COLO668 (cell line): ENCODE measurements around the gene GRK5.
"Not testable (repeated sequence)": the region's sequence is repeated elsewhere in the genome, so short reads cannot be mapped to it uniquely, and the experiment has no call there.

ENCODE experiments used
- DNase-seq: peaks from one replicate; lab custom pipeline; 2025; ENCODE audit not compliant: unreplicated experiment; lab: John Stamatoyannopoulos, UW

GRK5 gene

GRCh38 chr10:119272338-119272734 is 65.0 kb downstream of the GRK5 start:
- not testable (repeated sequence) for DNase-seq

GRCh38 chr10:119272736-119273135 is 65.4 kb downstream of the GRK5 start:
- no peak for DNase-seq

GRCh38 chr10:119273413-119273812 is 66.0 kb downstream of the GRK5 start:
- no peak for DNase-seq

GRCh38 chr10:119274519-119275045 is 67.2 kb downstream of the GRK5 start:
- DNase-seq: no peak

- DNase-seq: no peak
These were observed 67.7 kb downstream of the GRK5 start for GRCh38 chr10:119275085-119275484.

GRCh38 chr10:119276194-119276593 is 68.8 kb downstream of the GRK5 start:
- DNase-seq: not testable (repeated sequence)

GRCh38 chr10:119278126-119278709 is 70.8 kb downstream of the GRK5 start:
- no peak for DNase-seq

GRCh38 chr10:119279441-119279840 is 72.1 kb downstream of the GRK5 start:
- no peak for DNase-seq

- no peak for DNase-seq
These were observed 74.3 kb downstream of the GRK5 start for GRCh38 chr10:119281581-119282071.

- no peak for DNase-seq
These were observed 75.1 kb downstream of the GRK5 start for GRCh38 chr10:119282446-119282845.

GRCh38 chr10:119283387-119283786 is 76.0 kb downstream of the GRK5 start:
- DNase-seq: no peak

- DNase-seq: no peak
These were observed 76.4 kb downstream of the GRK5 start for GRCh38 chr10:119283818-119284217.

GRCh38 chr10:119284679-119285096 is 77.3 kb downstream of the GRK5 start:
- no peak for DNase-seq

GRCh38 chr10:119285495-119286267 is 78.3 kb downstream of the GRK5 start:
- DNase-seq: no peak

GRCh38 chr10:119286516-119286915 is 79.1 kb downstream of the GRK5 start:
- DNase-seq: no peak

- DNase-seq: no peak
These were observed 79.7 kb downstream of the GRK5 start for GRCh38 chr10:119286983-119287633.

GRCh38 chr10:119288574-119289001 is 81.2 kb downstream of the GRK5 start:
- DNase-seq: no peak

- DNase-seq: no peak
These were observed 82.0 kb downstream of the GRK5 start for GRCh38 chr10:119289227-119289920.

GRCh38 chr10:119290301-119291048 is 83.1 kb downstream of the GRK5 start:
- no peak for DNase-seq

- DNase-seq: no peak
These were observed 84.0 kb downstream of the GRK5 start for GRCh38 chr10:119291223-119291900.
